ENCODE results near the gene RAB31.

GRCh38 chr18:9823805-9824473, 115.8 kb downstream of the RAB31 start:
- TF ChIP-seq POLR2A (IDR thresholded peaks at IDR 0.05) (no peak), CTCF (IDR thresholded peaks at IDR 0.05) (no peak)
